Stromal cell of bone marrow (primary cell): ENCODE measurements around the gene RABEPK.
"Not testable (repeated sequence)": the region's sequence is repeated elsewhere in the genome, so short reads cannot be mapped to it uniquely, and the experiment has no call there.

ENCODE experiments used
- DNase-seq: peaks from one replicate; pipeline ENCODE4 v3.0.0-alpha.2; 2012; ENCODE audit warnings: low read depth

Gene RABEPK, protein sequence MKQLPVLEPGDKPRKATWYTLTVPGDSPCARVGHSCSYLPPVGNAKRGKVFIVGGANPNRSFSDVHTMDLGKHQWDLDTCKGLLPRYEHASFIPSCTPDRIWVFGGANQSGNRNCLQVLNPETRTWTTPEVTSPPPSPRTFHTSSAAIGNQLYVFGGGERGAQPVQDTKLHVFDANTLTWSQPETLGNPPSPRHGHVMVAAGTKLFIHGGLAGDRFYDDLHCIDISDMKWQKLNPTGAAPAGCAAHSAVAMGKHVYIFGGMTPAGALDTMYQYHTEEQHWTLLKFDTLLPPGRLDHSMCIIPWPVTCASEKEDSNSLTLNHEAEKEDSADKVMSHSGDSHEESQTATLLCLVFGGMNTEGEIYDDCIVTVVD

DNA sequence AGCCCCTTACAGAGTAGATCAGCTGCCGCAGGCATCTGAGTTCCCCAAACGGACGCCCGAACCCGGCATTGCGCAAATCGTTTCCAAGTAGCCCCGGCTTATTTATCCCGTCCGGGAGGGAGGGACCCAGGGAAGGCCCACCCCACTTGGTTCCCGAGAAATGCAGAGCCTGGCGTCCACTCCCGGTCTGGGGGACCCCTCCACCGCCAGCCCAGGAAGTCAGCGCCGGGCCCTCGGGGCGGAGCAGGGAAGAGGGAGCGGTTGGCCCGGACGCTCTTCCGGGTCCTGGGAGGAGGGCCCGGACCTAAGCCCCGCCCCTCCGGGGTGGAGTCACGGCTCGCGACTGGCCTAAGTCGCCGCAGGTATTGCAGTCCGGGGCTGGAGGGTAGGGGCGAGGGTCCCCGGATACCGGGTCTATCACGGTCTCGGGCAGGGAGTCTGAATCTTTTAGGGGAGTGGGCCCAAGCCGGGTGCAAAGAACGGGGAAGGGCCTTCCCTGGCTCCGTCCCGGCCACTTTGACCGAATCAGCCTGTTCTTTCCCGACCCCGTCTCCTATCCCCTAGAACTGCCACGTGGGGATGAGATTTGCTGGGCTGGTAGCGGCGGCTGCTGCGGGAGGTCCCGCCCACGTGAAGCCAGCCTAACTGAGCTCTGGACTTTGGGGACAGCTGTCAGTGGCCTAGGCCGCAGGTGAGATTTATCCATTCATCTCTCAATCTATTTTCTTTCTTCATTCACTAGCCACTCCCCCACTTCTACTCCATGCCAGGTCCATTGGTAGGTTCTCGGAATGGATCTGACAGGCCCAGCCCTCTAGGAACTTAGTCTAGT, at the start of gene RABEPK:
RABEPK (plus strand) TSS at position 327 of the 832 bp plus-strand sequence. CDS start 2,472 bp downstream, outside the sequence.
- DNase-seq: peak; percentile 91

DNA sequence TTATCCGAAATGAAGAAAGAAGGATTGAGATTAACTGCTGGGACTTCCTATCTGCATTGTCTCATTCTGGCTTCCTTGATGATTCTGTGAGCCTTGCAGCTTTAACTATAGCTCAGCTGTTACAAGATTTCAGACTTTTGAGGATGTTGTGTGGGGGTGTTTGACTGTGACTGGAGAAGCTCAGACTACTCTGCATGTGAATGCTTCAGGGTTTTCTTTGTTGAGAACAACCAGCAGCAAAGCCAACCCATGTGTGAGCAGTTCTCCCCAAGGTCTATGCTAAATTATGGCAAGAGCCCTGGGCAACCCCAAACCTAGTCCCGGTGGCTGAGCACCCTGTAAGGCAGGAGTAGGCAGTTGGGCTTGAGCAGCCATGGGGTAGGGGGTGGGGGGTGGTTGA, 48.6 kb upstream of the RABEPK start:
- DNase-seq: no peak

DNA sequence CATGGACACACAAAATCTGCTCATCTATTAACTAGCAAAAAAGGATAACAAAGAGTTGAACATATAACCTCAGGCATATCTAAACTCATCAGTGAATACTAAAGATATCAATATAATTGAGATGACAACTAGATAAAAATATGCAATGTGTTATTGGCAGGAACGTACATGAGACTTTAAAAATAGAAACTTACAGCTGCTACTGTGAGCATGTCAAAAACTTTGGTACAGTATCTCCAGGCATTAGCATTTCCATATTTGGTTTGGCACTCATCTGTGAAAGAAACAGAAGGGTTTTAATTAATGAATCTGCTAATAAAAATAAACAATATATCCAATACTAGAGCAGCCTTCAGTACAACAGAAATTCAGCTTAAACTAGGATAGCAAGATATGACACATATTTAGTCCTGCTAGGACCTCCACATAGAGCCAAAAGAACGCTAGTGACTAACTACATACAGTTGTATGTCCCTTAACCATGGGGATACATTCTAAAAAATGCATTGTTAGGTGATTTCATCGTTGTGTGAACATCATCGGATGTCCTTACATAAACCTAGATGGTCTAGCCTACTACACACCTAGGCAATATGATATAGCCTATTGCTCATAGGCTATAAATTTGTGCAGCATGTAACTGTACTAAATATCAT, 46.5 kb upstream of the RABEPK start:
- DNase-seq: no peak

DNA sequence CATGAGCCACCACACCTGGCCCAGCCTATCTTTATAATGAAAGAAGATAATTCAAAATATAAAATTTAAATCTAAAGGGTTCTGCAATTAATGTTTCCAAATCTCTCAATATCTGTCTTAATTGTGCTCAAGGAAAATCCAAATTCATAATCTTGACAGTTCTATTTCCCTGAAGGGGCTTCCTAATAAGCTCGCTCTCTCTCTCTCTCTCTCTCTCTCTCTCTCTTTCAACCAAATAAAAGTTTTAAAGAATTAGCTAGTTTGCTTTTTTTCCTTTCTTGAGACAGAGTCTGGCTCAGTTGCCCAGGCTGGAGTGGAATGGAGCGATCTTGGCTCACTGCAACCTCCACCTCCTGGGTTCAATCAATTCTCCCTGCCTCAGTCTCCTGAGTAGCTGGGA, 43.8 kb upstream of the RABEPK start:
- no peak for DNase-seq

DNA sequence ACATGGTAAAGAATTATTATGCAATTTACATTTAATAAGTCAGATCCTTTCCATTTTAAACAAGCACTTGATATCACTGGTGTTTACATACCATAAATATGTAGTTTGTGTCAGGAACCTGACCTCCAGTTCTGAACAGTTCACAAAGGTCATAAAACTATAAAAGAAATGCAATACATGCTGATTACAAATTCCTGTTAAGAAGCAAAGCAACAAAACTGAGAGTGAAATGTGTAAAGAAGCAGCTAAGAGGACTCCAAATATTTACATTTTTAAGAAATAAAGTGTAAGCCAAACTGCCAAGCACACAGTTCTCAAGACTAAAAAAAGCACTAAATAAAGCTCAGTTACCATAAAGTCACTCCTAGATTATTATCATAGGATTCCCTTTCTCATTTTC, 39.6 kb upstream of the RABEPK start:
- DNase-seq: no peak

DNA sequence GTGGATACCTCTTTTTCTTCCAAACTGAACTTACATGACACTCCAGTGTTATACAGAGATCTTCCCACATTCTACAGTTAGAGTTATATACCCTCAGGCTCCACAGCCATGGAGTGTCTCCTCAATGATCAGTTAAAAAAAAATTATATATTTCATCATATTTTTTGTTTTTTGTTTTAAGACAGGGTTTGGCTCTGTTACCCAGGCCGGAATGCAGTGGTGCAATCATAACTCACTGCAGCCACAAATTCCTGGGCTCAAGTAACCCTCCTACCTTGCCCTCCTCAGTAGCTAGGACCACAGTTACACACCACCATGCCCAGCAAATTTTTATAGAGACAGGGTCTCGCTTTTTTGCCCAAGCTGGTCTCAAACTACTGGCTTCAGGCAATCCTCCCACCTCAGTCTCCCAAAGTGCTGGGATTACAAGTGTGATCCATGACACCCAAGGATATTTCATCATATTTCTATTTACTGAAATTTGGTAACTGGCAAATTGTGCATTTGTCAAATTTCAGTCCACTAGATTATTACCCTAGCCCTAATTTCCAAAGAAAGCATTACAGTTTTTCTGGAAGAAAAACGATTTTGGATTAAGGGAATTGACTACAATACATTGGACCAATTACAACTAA, 38.9 kb upstream of the RABEPK start:
- no peak for DNase-seq

DNA sequence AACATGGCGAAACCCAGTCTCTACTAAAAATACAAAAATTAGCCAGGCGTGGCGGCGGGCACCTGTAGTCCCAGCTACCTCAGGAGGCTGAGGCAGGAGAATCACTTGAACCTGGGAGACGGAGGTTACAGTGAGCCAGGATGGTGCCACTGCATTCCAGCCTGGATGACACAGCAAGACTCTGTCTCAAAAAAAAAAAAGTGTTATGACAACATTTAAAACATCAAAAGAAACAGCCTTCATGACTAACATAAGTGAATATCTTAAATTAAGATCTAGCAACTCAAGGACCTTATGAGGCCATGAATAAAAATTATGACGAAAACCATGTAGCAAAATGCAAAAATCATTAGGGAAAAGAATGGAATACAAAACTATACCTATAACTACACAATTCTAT, 37.5 kb upstream of the RABEPK start:
- DNase-seq: not testable (repeated sequence)

DNA sequence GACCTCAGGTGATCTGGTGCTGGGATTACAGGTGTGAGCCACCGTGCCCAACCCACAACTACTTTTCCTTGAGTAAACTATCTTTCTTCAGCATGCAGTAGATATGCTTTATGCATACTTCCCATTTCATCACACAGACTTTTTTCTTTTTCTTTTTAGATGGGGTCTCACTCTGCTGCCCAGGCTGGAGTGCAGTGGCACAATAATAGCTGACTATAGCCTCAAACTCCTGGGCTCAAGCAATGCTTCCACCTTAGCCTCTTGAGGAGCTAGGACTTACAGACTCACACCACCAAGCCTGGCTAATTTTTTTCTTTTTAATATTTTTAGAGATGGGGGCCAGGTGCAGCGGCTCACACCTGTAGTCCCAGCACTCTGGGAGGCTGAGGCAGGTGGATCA, 33.6 kb upstream of the RABEPK start:
- DNase-seq: no peak

DNA sequence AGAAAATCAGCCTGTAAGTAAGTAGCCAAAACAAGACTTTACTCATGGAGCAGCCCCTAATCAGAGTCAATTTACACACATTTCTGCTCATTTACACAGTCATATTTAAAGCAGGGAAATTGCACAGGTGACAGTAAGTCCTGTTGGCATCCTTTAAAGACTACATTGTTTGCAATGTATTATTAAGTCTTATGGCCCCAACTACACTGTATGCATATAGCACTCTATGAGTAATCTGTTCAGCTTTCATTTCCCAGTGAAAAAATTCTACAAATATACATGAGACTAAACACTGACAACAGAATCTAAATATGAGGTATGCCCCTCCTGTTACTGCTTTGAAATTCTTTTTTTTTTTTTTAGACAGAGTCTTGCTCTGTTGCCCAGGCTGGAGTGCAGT, 30.4 kb upstream of the RABEPK start:
- DNase-seq: no peak

DNA sequence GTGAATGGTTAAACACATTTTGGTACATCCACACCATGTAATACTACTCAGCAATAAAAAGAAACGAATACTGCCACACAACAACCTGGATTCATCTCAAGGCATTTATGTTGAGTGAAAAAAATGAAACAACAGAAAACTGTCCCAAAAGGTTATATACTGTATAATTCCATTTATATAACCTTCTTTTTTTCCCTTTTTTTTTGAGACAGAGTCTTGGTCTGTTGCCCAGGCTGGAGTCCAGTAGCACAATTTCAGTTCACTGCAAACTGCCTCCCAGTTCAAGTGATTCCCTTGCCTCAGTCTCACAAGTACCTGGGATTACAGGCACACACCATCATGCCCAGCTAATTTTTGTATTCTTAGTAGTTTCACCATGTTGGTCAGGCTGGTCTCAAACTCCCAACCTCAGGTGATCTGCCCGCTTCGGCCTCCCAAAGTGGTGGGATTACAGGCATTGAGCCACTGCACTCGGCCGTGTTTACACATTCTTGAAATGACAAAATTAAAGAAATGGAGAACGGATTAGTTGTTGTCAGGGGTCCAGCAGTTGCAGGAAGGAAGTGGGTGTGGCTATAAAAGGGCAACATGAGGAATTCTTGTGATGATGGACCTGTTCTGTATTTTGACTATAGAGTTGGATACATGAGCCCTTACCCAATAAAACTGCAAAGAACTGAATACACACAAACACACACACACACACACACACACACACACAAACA, 28.1 kb upstream of the RABEPK start:
- DNase-seq: no peak

DNA sequence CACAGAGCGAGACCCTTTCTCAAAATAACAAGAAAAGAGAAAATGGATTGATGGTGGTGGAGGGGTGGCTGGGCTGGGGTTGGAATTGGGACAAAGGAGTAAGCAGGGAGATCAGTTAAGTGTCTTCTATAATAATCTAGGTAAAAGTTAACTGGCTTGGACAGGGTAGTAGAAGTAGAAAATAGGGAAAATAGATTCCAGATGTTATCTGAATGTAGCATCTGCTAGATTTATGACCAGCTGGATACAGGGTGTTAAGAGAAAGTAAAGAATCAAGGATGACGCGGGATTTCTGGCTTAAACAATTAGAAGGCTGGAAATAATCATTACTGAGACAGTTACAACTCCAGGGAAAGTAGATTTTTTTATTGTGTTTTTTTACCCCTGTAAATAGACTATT, 23.7 kb upstream of the RABEPK start:
- DNase-seq: no peak

DNA sequence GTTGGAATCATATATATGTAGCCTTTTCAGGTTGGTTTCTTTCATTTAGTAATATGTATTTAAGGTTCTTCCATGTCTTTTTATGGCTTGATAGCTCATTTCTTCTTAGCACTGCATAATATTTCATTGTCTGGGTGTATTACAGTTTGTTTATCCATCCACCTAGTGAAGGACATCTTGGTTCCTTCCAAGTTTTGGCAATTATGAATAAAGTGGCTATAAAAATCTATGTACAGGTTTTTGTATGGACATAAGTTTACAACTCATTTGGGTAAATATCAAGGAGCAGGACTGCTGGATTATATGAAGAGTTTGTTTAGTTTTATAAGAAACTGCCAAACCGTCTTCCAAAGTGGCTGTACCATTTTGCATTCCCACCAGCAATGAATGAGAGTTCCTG, 22.5 kb upstream of the RABEPK start:
- DNase-seq: no peak

DNA sequence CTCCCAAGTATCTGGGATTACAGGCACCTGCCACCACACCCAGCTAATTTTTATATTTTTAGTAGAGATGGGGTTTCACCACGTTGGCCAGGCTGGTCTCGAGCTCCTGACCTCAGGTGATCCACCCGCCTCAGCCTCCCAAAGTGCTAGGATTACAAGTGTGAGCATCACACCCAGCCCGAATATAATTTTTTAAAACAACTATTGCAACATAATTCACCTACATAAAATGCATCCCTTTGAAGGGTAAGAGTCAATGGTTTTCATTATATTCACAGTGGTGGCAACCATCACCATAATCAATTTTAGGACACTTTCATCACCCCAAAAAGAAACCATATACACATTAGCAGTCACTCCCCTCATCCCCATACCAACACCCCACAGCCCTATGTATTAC, 20.6 kb upstream of the RABEPK start:
- DNase-seq: not testable (repeated sequence)

DNA sequence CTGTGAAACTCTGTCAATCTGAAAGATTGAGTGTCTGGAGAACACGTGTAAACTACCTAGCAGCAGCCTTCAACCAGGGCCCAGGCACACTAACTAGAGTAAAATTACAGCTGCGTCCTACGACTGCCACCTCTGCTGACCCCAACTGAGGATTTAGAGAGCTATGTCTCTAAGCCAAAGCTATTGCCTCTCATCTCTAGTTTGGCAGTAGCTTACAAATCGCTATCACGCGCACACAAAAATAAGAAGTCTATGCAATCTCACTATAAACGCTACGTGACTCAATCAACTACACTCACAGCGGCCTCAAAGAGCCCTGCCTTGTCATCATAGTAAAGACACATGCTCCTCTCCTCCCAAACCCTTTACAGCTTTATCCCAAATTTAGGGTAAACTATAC, 19.5 kb upstream of the RABEPK start:
- DNase-seq: no peak

DNA sequence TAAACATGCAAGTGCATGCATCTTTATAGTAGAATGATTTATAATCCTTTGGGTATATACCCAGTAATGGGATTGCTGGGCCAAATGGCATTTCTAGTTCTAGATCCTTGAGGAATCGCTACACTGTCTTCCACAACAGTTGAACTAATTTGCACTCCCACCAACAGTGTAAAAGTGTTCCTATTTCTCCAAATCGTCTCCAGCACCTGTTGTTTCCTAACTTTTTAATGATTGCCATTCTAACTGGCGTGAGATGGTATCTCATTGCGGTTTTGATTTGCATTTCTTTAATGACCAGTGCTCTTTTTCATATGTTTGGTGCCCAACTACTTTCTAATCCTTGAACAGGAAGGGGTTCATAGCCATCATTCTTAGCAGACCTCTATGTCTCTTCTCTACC, 18.6 kb upstream of the RABEPK start:
- not testable (repeated sequence) for DNase-seq

DNA sequence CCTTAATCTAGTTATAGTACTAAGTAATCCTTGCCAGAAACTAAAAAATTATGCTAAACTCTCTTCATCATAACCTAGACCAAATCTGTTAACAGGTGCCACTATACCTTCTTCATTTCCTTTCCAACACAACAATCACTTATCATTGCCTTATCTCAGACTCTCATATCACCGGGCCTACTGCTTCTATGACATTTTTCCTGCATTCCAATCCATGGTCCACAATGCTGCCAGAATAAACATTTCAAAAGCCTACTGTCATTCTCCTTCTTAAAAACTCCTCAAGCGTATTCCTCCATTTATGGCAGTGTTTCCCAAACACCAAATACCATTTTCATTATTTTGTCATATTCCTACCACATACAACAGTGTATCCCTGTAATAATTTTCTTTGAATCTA, 17.3 kb upstream of the RABEPK start:
- no peak for DNase-seq

DNA sequence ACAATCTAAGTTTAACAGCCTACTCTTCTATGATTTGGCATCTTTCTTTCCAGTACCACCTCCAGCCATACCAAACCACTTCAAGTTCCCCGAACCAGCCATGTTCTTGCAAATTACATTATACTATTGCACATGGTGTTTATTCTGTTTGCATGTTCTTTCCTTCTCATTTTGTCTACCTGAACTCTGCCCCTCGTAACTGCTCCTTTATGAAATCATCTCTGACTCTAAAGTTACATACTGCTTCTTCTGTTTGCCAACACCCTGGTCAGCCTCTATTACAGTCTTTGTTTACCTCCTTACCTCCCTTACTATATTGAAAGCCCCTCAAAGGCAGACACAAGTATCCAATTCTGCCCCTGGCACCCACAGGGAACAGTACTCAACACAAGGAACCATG, 16.8 kb upstream of the RABEPK start:
- DNase-seq: no peak

DNA sequence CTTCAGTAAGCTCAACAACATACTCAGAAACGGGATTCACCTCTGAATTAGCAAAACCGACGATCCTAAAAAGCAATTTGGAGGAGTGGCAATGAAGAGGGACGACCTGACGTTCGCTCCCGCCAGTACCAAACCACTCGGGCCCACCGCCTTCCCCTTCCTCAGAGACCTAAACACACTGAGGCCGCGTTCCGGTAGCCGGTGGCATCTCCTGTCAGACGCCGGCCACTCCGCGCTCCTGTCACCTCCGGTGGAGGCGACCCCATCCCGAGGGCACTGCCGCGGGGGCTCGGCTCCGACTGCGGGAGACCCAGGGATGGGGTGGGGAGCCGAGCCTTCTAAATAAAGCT, 11.4 kb upstream of the RABEPK start:
- DNase-seq: no peak

DNA sequence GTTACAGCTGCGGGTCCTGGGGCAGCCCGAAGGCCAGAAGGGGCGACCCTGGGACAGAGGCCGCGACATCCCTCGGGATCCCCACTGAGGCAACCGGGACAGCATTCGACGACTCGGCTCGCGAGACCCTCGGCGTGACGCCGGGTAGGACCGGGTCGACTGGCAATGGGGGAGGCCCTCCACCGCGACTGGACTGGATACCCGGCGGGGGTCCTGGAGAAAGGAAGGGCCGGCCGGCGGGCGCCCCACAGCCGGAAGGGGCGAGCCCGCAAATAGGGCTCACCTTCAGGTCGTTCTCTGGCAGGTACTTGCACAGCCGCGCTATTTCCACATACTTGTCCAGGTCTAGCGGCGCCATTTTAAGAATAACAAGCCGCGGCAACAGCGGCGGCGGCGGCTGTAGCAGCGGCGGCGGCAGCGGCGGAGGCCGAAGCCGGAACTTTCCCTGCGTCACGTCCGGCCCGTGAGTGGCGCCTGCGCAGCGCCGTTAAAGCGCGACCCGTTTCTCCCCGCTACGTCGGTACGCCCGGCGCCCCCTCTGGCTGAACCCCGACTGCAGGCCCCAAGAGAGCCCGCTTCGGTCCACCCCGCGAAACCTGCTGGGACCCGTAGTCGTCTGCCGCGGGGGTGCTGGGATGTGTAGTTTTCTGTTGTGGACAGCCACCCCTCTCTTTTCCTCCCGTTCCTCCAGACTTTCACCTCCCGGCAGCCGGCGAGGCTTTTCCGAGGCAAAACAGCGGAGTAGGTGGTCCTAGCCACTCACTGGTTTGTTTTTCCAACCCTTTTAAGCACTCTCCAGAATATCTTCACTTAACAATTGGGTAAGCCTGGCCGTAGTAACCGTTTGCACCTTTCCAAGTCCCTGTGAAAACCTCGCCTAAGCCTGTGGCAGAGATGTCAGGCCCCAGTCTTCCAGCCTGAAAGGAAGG, 10.7 kb upstream of the RABEPK start, which contains the start of gene PPP6C:
PPP6C (minus strand) TSS at position 443 of the 929 bp plus-strand sequence; CDS start at position 358, 85 bp downstream.
- DNase-seq: peak; percentile 92

DNA sequence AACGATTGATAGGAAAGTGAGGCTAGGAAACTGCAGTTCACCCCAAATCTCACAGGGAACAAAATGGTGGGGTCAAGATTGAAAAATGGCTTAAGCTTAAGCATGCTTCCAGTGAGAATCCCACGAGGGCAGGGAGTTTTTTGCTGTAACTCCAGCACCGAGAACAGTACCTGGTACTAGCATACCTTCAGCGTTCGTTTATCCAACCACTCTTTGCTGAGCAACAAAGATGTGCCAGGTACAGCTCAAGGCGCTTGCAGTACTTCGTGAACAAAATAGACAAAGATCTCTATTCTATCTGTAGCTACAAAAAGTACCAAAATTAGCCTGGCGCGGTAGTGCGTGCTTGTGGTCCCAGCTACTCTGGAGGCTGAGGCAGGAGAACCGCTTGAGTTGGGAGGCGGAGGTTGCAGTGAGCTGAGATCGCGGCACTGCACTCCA, 10.0 kb upstream of the RABEPK start:
- no peak for DNase-seq
